ENCODE measurements around the gene OGFR. TPM values are rescaled to one million over a fixed set of nuclear protein-coding genes. Genes with fewer than 3 reads are reported as not detected.

OGFR gene
- total and polyA plus RNA-seq, 2 experiments from 2014 or later: 9.6 to 50.6 TPM

DNA sequence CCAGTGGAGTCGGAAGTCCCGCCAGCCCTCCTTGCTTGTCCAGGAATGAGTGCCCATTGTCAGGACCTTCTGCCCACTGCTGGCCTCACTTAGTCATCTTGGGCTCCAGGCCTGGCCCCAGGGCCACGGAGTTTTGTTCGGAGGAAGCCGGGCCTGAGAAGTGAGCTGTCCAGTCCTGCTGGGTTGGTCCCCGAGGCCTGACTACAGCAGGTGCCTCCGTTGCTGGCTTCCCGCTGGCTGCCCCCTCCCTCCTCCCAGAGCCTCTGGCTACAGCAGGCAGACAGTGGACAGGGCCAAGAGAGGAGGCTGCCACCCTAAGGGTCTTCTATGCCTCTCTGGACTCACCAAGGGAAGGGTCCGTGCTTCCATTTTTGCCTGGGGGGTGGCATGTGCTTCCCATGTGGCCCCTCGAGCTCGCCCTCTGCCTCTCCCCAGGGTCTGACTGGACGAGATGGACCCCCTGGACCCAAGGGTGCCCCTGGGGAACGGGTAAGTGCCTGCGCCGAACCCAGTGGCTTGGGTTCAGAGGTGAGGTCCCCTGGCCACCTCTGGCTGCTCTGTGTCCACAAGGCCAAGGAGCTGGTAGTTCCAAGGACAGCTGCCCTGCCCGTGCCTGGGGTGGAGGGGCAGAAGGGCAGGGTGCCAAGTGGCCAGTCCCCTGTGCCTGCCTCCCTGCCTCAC, 15.0 kb downstream of the OGFR start:
- Histone ChIP-seq H3F3A (replicated peaks; ENCODE audit: low read depth) (0 out of 2 replicates have a peak, but pooled peaks cover 4% of the 10 kb centered on the region), H3K4me2 (no peak overlapping the region), H4K20me1 (replicated peaks; ENCODE audit: insufficient read depth) (peaks cover 5% of the 10 kb centered on the region; the same call in 1 of the 2 replicates), H3K27ac (ENCODE audit: low read depth) (no peak overlapping the region), H3K79me2 (replicated peaks; ENCODE audit: insufficient read depth) (peaks cover 8% of the 10 kb centered on the region; the same call in 1 of the 2 replicates), H3K36me3 (ENCODE audit: insufficient read depth) (no peaks in the 10 kb centered on the region), H3K4me3 (no peak overlapping the region), H3K4me1 (ENCODE audit: insufficient read depth) (peaks cover 11% of the 10 kb centered on the region; the same call in 1 of the 2 replicates), H3K27me3 (ENCODE audit: insufficient read depth) (peaks cover 7% of the 10 kb centered on the region; the same call in 1 of the 2 replicates), H2AFZ (no peak overlapping the region), H3K9me2 (ENCODE audit: insufficient read depth) (no peaks in the 10 kb centered on the region)
- no peak overlapping the region for H3K27ac Mint-ChIP-seq
- H3K27me3 Mint-ChIP-seq (ENCODE audit: insufficient read depth, low read depth, poor library complexity): peaks cover 18% of the 10 kb centered on the region
- no peak for TF ChIP-seq EZH2phosphoT487 (IDR thresholded peaks at IDR 0.05; ENCODE audit: unreplicated experiment)
- no peak for TF ChIP-seq REST (IDR thresholded peaks at IDR 0.05; ENCODE audit: unreplicated experiment)
- no peak for TF ChIP-seq JUNB (IDR thresholded peaks at IDR 0.05; ENCODE audit: unreplicated experiment)
- TF ChIP-seq POLR2AphosphoS5 (IDR thresholded peaks at IDR 0.05; ENCODE audit: low read depth): no peak
- TF ChIP-seq ZNF114 (CRISPR knock-in tag; IDR thresholded peaks at IDR 0.05): no peak
- no peak for TF ChIP-seq NANOG (IDR thresholded peaks at IDR 0.05; ENCODE audit: borderline replicate concordance)
- TF ChIP-seq, protein P1, sequence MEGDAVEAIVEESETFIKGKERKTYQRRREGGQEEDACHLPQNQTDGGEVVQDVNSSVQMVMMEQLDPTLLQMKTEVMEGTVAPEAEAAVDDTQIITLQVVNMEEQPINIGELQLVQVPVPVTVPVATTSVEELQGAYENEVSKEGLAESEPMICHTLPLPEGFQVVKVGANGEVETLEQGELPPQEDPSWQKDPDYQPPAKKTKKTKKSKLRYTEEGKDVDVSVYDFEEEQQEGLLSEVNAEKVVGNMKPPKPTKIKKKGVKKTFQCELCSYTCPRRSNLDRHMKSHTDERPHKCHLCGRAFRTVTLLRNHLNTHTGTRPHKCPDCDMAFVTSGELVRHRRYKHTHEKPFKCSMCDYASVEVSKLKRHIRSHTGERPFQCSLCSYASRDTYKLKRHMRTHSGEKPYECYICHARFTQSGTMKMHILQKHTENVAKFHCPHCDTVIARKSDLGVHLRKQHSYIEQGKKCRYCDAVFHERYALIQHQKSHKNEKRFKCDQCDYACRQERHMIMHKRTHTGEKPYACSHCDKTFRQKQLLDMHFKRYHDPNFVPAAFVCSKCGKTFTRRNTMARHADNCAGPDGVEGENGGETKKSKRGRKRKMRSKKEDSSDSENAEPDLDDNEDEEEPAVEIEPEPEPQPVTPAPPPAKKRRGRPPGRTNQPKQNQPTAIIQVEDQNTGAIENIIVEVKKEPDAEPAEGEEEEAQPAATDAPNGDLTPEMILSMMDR (conservative IDR thresholded peaks at IDR 0.05; ENCODE audit: low read depth in 2 of 2): no peak
- no peak for TF ChIP-seq CREB1 (CRISPR knock-in tag; IDR thresholded peaks at IDR 0.05; ENCODE audit: low read depth)
- no peak for TF ChIP-seq ZNF331 (CRISPR knock-in tag; IDR thresholded peaks at IDR 0.05; ENCODE audit: low read depth)
- H3K4me1 Mint-ChIP-seq: peaks cover 19% of the 10 kb centered on the region
- DNase-seq (ENCODE audit: low spot score): no peak
- H3K9me3 Mint-ChIP-seq: no peaks in the 10 kb centered on the region
- H3K36me3 Mint-ChIP-seq (ENCODE audit: low read depth): no peaks in the 10 kb centered on the region
- no peak for ATAC-seq
- no peak overlapping the region for H3K4me3 Mint-ChIP-seq

All from GM23338 (cell line).